SHP77 (cell line): ENCODE results near the gene TADA3.
"Not testable (repeated sequence)": the region's sequence is repeated elsewhere in the genome, so short reads cannot be mapped to it uniquely, and the experiment has no call there.

ENCODE experiments used
- DNase-seq, 2 experiments: peaks; one replicate each; lab custom pipeline; 2025; lab: John Stamatoyannopoulos, UW

Gene TADA3

DNA sequence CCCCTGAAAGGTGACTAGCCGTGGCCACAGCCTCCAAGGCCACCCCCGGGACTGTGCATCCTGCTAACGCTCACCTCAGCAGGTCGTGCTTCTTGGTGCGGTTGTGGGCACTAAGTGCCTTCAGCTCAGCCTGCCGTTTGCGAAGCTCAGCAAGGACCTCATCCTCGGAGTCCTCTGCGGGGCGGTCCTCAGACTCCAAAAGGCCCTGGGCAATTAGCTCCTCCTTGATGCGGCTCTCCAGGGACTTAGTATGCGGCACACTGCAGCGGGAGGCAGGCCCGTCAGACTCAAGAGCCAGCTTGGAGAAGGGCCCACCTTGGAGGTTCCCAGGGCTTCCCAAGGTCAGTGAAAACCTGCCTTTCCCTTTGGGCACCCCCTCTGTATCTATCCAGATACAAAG, 8.3 kb downstream of the TADA3 start:
- DNase-seq: no peak

DNA sequence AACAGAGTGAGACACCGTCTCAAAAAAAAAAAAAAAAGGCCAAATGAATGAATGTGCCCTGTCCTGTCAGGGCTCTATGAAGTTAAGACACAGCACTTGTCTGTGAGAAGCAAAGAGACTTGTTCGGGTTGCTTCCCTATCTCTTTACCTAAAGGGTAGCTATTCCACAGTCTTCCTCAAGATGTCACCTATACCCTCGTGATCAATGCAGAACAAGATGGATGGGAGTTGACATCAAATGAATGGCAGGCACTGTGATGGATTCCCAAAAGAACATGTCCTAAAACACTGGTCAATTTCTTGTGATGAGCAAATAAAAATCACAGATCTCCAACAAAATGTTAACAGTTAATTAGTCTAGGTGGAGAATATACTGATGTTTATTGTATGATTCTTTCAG, 9.5 kb downstream of the TADA3 start:
- no peak for DNase-seq

DNA sequence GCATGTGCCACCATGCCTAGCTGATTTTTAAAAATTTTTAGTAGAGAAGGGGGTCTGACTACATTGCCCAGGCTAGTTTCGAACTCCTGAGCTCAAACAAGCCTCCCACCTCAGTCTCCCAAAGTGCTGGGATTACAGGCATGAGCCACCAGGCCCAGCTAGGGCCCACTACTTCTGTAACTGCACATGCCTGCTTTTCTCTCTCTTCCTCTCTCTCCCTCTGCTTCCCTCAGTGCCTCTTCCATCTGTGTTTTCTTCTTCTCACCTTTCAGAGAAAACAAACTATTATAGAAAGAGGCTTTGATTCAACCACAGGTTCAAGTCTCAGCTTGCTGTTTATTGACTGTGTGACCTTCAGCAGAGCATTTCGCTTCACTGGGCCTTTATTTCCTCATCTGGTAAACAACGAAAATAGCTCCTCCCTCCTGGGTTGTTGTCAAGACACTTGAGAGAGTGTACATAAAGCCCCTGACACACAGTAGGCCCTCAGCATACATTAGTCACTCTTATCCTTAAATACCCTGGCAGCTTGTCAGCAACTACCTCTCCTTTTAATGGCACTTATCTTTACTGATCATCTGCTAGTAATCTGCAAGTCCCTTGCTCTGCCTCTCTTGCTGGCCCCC, 10.2 kb downstream of the TADA3 start:
- no peak for DNase-seq

DNA sequence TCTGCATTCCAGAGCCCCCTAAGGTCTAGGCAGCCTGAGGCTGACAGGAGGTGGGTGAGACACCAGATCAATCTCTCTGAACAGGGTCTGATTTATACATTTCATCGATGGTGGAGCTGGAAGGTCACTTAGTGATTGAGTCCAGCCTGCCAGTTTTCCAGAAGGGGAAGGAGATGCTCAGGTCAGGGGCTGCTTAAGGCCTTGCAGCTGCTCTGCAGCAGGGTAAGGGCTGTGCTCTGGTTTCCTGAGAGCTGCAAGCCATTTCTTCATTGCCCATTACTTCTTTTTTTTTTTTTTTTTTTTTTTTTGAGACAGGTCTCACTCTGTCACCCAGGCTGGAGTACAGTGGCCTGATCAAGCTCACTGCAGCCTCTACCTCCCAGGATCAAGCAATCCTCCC, 10.7 kb downstream of the TADA3 start:
- no peak for DNase-seq

DNA sequence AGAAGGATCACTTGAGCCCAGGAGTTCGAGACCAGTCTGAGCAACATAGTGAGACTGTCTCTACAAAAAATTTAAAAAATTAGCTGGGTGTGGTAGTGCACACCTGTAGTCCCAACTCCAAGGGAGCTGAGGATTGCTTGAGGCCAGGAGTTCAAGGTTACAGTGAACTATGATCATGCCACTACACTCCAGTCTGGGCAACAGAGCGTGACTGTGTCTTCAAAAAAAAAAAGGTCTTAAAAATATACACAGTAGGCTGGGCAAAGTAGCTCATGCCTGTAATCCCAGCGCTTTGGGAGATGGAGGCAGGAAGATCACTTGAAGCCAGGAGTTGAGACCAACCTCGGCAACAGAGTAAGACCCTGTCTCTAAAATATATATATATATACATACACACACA, 11.4 kb downstream of the TADA3 start:
- no peak for DNase-seq

DNA sequence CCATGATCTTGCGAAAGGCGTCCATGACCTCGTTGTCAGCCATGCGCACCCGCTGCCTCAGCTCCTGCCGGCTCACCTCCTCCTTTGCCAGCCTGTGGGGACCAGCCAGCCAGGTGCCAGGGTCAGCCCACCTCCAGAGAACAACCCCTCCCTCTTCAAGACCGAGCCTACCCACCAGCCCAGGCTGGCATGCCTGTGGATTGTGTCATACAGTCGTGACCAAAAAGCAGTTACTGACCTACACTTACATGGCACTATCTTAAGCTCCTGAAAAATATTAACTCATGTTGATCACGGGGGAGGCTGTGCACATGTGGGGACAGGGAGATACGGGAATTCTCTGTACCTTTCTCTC, 11.8 kb downstream of the TADA3 start:
- DNase-seq: no peak

DNA sequence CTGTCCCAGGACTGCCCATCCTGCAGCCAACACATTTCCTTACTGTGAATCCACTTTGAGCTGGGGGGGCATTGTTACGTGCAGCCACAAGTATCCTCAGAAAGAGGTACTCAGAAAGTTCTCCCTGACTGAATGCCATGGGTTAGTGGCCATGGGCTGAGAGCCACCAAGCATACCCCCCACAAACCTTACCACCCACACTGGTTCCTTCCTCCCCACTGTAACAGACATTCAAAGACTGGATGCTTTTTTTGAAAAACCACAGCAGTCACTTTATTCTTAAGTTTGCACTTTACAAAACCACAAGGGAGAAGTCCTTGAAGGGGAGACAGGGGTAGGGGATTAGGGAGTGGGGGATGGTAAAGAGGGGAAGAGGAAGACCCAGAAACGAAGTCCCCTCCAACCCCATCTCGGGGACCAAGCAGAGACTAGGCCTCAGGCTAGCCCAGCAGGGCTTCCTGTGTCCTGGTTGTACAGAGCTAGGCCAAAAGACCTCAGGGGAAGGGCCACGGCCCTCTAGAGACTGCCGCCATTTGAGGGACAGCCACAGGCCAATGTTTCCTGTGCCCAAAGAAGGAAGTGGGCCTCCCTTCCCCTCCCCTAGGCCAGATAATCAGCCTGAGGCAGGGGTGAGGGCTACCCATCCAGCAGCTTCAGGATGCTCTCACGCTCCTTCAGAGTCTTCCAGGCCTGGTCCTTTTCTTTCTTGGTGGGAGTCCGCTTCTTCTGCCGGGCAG, 12.4 kb downstream of the TADA3 start:
- no peak for DNase-seq

DNA sequence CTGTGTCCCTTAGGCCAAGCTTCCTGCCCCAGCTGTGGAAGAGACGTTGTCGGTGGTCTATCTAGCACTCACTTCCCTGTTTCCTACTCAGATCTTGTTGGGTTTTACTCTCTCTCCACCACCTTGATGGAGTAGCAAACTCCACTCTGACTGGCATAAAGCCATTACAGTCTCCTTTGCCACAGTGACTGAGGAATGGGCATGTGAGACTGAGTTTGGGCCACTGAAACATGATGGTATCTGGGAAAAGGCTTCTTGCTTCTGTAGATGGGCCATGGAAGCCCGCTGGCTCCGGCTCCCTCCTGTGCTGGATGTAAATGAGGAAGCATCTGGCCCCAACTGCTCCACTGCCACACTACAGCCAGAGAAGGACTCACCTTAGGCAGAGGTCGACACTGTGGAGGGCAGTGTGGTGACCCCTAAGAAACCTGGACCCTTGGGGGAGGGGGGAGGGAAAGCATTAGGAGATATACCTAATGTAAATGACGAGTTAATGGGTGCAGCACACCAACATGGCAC, 13.1 kb downstream of the TADA3 start:
- DNase-seq: no peak

DNA sequence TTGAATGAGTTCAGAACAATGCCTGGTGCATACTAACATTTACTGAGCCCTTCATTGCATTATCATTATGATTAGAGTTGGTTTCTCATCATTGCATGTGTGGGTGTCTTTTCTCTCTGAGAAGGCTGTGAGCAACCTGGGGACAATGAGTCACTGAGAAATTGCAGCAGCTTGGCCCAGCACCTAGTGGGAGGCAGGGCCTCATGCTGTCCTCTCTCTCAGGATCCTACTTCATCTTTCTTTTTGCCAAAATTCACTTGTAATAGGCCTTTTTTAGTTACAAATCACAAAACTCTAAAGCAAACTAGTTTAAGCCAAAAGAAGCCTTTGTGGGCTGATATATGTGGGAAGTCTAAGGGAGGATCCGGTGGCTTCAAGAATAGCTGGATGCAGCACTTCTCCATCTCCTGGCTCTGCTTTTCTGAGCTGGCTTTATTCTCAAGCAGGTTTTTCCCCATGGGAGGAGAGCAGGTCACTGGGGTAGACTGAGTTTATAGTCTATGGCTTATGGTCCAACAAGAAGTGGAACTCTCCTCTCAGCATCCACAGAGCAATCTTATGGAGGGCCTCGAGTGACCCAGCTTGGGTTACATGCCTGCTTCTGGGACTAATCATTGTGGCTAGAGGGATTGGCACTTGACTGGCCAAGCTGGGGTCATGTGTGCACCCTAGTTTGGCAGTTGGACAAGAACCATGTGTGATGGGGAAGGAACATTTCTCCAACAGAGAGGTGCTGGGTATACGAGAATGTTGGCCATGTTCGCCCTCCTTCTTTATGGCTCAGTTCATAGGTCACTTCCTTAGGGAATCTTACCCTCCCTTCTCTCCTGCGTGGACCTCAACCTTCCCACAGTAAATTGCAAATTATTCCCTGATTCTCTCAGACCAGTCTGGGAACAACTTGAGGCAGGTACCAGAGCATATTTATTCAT, 13.9 kb downstream of the TADA3 start:
- DNase-seq: no peak

DNA sequence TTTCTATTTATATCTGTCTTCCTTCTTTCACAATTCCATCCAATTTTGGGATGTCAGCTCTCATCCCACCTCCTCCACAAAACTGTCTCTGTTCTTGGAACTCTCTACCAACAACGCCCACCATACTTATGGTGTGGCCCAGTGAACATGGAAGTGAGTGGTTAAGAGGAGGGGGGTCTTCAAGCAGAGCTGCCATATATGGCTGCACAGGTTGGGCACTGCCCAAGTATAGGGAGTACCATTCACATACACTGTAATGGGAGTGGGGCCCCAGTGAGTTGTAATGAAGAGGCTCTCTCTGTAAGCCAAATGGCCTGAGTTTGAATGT, 14.6 kb downstream of the TADA3 start:
- DNase-seq: no peak

DNA sequence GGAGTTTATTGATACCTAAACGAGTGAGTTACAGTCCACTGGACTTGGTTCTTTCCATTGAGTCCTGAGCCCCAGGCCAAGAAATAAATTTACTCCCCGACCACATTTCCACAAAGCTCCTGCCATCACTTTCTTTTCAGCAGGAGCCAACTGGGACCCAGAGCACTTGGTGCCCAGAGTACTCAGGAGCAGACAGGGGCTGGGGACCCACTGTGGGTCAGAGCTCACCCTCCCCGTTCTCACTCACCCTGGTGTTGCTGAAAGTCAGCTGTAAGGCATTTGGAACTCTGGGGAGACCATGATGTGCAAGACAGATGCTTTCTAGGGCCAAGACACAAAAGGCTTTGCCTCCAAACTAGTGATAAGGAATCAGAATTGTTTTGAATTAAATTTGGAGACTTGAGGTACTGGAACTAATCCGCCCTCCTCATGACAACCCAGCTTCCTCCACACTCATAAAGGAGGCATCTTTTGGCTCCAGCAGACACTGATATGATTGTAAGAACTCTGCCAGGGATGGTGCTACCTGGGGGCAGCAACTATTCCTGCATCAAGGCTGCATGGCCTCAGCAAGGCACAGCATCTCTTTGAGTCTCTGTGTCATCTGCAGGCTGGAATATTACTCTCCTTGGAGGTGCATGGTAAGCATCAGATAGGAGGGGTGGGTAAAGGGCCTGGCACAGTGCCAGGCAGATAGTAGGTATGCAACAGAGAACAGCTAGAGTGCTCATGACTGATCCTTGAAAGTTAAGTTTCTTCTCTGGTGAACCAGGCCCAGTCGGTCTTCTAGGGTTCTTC, 15.2 kb downstream of the TADA3 start:
- no peak for DNase-seq

DNA sequence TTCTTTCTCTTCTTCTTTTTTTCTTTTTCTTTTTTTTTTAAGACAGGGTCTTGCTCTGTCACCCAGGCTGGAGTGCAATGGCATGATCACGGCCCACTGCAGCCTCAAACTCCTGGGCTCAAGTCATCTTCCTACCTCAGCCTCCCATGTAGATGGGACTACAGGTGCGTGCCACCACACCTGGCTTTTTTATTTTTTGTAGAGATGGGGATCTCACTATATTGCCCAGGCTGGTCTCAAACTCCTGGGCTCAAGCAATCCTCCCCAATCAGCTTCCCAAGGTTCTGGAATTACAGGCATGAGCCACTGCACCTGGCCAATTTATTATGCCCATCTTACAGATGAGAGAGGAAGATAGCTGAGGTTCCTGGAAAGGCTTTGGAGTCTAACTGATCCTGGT, 21.3 kb downstream of the TADA3 start:
- DNase-seq: not testable (repeated sequence)

DNA sequence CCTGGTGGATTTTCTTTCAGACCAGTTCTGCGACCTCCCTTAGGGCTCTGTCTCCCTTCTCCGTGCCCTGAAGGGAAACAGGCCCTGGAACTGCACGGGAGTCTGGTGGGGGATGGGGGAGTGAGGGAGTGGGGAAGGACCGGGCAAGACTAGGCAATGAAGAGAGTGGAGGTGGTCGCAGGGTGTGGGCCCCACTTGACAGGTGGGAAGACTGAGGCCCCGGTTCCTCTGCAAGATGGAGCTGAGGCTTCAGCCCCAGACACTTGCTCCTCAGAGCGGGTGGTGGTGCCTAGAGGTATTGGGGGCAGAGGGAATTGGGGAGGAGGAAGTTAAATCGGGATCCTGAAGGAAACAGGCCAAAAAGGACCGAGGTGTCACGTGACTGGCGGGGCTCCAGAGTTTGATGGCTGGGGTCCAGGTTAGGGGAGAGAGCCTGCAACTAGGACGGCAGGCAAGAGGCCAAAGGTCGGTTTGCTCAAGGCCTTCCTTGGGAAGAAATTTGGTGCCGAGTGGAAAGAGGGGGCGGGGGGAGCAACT, 21.9 kb downstream of the TADA3 start:
- no peak for DNase-seq

DNA sequence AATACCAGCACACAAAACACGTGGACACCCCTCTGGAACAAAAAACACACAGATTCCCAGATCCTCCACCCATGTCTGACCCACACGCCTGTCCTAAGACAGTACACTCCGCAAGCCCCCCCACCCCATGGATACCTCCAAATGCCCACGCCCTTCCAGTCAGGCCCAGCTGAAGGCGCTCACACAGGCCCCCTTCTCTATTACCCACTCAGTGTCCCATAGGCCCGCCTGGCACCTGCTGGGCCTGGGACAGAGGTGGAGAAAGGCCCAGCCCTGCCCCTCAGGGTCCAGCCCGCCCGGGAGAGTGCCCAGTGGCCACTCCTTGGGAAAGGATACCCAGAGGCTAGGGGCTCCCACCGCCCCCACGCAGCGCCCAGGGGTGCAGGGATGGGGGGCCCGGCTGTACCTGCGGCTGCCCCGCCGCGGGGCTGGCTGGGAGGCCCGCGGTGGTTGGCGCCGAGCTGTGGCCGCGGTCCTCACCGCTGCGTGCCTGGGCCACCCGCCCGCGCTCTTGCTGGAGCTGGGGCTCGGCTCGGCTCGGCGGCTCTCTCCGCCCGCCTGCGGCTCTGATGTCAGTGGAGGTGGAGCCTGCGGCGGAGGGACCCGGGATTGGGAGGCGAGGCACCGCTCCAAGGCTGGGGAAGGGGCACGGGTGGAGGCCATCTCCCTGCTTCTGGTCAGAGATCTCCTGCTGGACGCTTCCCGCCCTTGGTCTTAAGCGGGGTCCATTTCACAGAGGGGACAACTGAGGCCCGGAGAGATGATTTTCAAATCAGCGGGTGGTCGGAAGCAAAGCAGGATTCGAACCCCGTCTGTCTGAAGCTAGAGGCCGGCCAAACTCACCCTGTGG, 22.6 kb downstream of the TADA3 start, which contains the start of gene CAMK1:
Gene CAMK1, minus strand, starts transcription at position 522 of the 850 bp plus-strand sequence. CDS start 2,198 bp downstream, outside the sequence.
- peak; percentile 35 to 74 for DNase-seq

DNA sequence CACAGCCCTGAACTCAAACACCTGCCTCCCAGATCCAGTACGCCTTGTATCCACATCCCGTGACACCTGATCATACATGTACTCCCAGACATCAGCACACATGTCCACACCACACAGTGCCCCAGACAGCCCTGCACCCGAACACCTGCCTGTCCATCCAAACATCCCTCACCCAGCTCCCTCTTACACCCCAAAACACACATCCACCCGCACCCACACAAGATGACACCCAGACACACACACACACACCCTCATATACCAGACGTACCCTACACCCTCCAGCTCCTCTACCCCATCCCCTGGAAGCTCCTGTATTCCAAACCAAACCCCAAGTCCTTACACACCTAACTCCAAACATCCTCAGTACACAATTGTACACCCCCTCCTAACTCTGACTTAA, 23.3 kb downstream of the TADA3 start:
- no peak for DNase-seq

DNA sequence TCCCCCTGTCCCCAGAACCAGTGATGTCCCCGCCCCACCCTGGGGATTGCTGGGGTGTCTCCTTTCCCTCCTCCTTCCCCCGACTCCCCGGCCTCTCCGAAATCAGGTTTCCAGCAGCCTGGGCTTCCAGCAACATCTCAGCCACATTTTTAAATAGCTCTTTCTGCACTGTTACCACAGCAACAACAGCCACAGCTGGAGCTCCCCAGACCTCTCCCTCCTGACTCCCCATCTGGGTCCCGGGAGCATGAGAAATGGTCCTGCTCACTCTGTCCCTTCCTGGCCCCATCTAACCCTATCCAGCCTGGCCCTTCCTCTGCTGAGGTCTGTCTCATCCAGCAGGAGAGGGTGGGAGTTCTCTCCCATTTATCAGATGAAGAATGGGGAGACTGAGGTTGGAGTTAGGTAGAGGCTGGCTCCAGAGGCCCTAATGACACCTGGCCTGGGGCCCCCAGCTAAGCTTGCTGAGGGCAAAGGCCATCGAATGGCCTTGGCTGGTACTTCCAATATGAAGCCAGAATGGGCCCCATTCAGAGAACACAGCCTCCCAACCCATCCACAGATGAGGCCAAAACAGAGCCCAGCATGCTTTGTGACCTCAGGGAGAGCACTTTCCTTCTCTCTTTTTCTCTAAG, 24.0 kb downstream of the TADA3 start:
- DNase-seq: no peak

DNA sequence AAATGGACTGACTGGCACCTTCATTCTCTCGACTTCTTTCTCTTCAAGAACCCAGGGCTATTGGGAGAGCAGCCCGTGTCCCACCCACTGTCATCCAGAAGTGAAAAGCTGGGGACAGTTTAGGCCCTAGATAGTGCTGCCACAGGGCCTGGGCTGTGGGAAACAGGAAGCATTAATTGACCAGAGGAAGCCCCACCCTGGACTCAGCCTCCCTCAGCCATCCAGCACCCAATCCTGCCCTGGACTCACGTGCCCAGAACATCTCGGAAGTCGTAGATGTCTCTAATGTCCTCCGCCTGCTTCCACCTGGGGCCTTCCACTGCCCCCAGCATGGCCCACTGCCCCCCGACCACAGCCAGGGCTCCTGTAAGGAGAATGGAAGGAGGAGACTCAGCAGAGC, 24.9 kb downstream of the TADA3 start:
- DNase-seq: no peak

DNA sequence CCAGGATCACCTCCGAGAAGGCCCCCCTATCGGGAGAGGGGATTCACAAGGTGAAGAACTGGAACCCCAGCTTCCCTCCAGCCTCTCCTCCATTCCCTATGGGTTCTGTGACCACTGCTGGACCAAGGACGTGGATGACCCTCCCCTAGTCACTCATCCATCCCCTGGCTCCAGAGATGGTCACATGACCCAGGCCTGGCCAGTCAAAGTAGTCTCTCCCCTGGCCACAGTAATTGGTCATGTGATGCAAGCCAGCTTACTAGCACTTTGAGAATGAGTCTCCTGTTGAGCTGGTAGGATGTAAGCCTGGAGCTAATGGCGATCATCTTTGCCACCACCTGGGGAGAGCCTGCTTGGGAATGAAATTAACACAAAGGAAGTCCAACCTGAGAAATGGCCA, 26.4 kb downstream of the TADA3 start:
- DNase-seq: no peak

DNA sequence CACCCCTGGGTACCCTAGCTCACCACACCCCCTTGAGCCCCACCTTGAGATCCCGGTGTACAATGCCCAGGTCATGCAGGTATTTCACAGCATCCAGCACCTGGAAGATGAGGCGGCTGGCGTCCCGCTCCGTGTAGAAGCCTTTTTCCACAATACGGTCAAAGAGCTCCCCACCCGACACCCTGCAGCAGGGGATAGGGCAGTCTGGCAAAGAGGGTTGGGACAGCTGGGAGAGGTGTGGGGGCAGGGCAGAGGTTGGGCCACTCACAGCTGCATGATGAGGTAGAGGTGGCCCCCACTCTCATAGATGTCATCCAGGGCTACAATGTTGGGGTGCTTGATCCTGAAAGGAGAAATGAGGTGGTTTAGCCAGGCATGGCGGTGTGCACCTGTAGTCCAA, 29.4 kb downstream of the TADA3 start:
- DNase-seq: no peak

DNA sequence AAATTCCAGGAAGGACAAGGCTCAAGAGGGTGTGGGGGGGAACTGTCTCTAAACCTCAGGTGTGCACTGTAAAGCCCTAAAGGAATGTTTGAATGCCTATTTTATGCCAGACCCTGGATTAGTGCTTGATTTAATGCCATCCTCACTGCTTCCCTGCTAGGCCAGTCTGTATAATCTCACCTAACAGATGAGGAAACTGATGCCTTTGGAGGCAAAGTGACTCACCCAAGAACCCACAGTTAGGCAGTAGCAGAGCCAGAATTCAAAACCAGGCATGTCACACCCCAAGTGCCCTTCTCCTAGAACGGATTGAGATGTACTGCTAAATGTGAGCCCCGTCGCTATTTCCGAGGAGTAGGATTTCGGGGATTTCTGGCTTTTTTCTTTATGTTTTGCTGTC, 30.4 kb downstream of the TADA3 start:
- DNase-seq: no peak
